K562 (cell line): ENCODE data around the gene FHIT. TPM values are rescaled to one million over a fixed set of nuclear protein-coding genes. Genes with fewer than 3 reads are reported as not detected.

Experiments used
- BCLAF1 ChIP-seq, 2 experiments: fragments of 450-650 bp in 1 of 2; IDR thresholded peaks; 2 replicates each; pipeline ENCODE4 v1.6.1; 2011 to 2017; ENCODE audit warnings: low read depth in 2 of 2, antibody characterized with exemption in 1 of 2, borderline replicate concordance in 1 of 2, low read length in 1 of 2, mild to moderate bottlenecking in 1 of 2, mixed read lengths in 1 of 2; ENCODE audit not compliant: control insufficient read depth in 1 of 2
- BRF1 ChIP-seq: IDR thresholded peaks from 3 replicates; pipeline ENCODE4 v1.6.1; 2011; ENCODE audit warnings: borderline replicate concordance, mild to moderate bottlenecking; ENCODE audit not compliant: insufficient read length; ENCODE audit errors: extremely low read depth
- HMGXB4 ChIP-seq: sonication (generic); formaldehyde crosslinking; IDR thresholded peaks from 2 replicates; pipeline ENCODE4 v1.8.1; 2023; ENCODE audit warnings: mild to moderate bottlenecking, missing genetic modification reagents
- HNRNPUL1 ChIP-seq: fragments of 200-400 bp; formaldehyde crosslinking; IDR thresholded peaks from 2 replicates; pipeline ENCODE4 v1.6.1; 2017; ENCODE audit warnings: low read length
- NFE2L1 ChIP-seq: fragments of 450-650 bp; IDR thresholded peaks from 2 replicates; pipeline ENCODE4 v1.6.1; 2016; ENCODE audit warnings: missing genetic modification characterization, low read depth, mild to moderate bottlenecking, missing compliant biosample characterization, moderate library complexity, borderline replicate concordance
- PTTG1 ChIP-seq: fragments of 450-650 bp; IDR thresholded peaks from 2 replicates; pipeline ENCODE4 v1.6.1; 2016; ENCODE audit warnings: low read depth, mild to moderate bottlenecking, missing genetic modification characterization, missing compliant biosample characterization
- RBM15 ChIP-seq: fragments of 200-400 bp; formaldehyde crosslinking; IDR thresholded peaks from 2 replicates; pipeline ENCODE4 v1.6.1; 2018; ENCODE audit warnings: mild to moderate bottlenecking, low read length, moderate library complexity; ENCODE audit not compliant: insufficient read depth
- RBM34 ChIP-seq: fragments of 200-400 bp; formaldehyde crosslinking; IDR thresholded peaks from 2 replicates; pipeline ENCODE4 v1.6.1; 2018; ENCODE audit warnings: low read length, borderline replicate concordance; ENCODE audit not compliant: insufficient read depth
- REST ChIP-seq, 2 experiments: fragments of 450-650 bp; formaldehyde crosslinking in 1 of 2; IDR thresholded peaks; 2 replicates each; pipeline versions ENCODE4 v1.4.0 to v1.6.1; 2014 to 2020; ENCODE audit warnings: mild to moderate bottlenecking in 2 of 2, borderline replicate concordance in 1 of 2, low read depth in 1 of 2
- SIN3A ChIP-seq, 2 experiments: fragments of 150-350 bp in 1 of 2; IDR thresholded peaks; 2 replicates each; pipeline ENCODE4 v1.6.1; 2011 to 2016; ENCODE audit warnings: borderline replicate concordance in 2 of 2, low read depth in 2 of 2, low read length in 2 of 2, mild to moderate bottlenecking in 2 of 2, moderate library complexity in 2 of 2; ENCODE audit not compliant: control insufficient read depth in 1 of 2
- SREBF1 ChIP-seq: fragments of 150-350 bp; IDR thresholded peaks from 2 replicates; pipeline ENCODE4 v1.6.1; 2014; ENCODE audit warnings: antibody characterized with exemption, low read depth, low read length, borderline replicate concordance
- ZNF511 ChIP-seq: sonication (generic); formaldehyde crosslinking; IDR thresholded peaks from 2 replicates; pipeline ENCODE4 v1.8.0; 2022; ENCODE audit warnings: mild to moderate bottlenecking, missing genetic modification reagents
- ZNF717 ChIP-seq: fragments of 250-450 bp; sonication (Bioruptor Pico); IDR thresholded peaks from 2 replicates; pipeline ENCODE4 v1.5.0; 2021
- polyA plus RNA-seq, 8 experiments: library from polyadenylated mRNA; depleted of rRNA in 4 of 8; stranded (reverse) in 5 of 8; unstranded in 3 of 8; fragments of >200 nt; fragmentation: Nextera tagmentation in 2 of 8; fragmentation: Illumina TruSeq in 1 of 8; extraction: Ambion mirVana in 2 of 8; extraction: Trizol in 1 of 8; gene quantifications; 2 replicates each; pipeline versions ENCODE4 v1.2.1 to v1.2.3, GENCODE V29; 2011 to 2014; ENCODE audit warnings: inconsistent platforms in 1 of 8, missing spikeins in 1 of 8
- total RNA-seq, 7 experiments: library from RNA; depleted of rRNA in 6 of 7; stranded (reverse); fragments of >200 nt in 6 of 7; fragmentation: Illumina TruSeq in 2 of 7; extraction: Trizol in 2 of 7; gene quantifications; 2 replicates each; pipeline versions ENCODE4 v1.2.1 to v1.2.3, GENCODE V29; 2011 to 2021; ENCODE audit warnings: low replicate concordance in 1 of 7

FHIT gene
- total and polyA plus RNA-seq, 9 of the 15 experiments (the other 6 are each of a cell fraction or from before 2014, with no cell fraction given), result 1.7 to 9.1 (median 4.3) TPM

- TF ChIP-seq REST (IDR thresholded peaks at IDR 0.05; ENCODE audit: borderline replicate concordance) (no peak), REST (CRISPR knock-in tag; IDR thresholded peaks at IDR 0.05; ENCODE audit: low read depth) (no peak), HMGXB4 (CRISPR knock-in tag) (no peak), SREBF1 (no peak), RBM15 (no peak), BCLAF1 (IDR thresholded peaks at IDR 0.05; ENCODE audit: borderline replicate concordance in 1 of 2, control insufficient read depth in 1 of 2, low read depth in 2 of 2, low read length in 1 of 2) (no peak), NFE2L1 (no peak), ZNF511 (CRISPR knock-in tag) (no peak), BRF1 (no peak), PTTG1 (no peak), SIN3A (IDR thresholded peaks at IDR 0.05; ENCODE audit: borderline replicate concordance in 2 of 2, control insufficient read depth in 1 of 2, low read depth in 2 of 2, low read length in 2 of 2) (no peak), RBM34 (no peak), HNRNPUL1 (no peak), ZNF717 (CRISPR knock-in tag) (no peak)
Observed at GRCh38 chr3:60277361-60277800, 973.9 kb downstream of the FHIT start (continued).
